WTC11 (cell line): ENCODE data around the gene SLITRK3. TPM values are rescaled to one million over a fixed set of nuclear protein-coding genes. Genes with fewer than 3 reads are reported as not detected.

Source experiments
- ATAC-seq: fragments of 200-7000 bp; cut with Tn5 transposase; 2 replicates; pipeline ENCODE4 v1.10.0; 2021; ENCODE audit warnings: mild to moderate bottlenecking, moderate library complexity
- CTCF ChIA-PET: fragments of 300-600 bp; sonication (Branson Sonifier 250); formaldehyde crosslinking; loops from one replicate; lab custom pipeline; 2021; ENCODE audit warnings: antibody characterized with exemption; lab: Charles Lee
- POLR2A ChIA-PET: fragments of 350-600 bp; sonication (Branson Sonifier 250); formaldehyde crosslinking; loops from one replicate; lab custom pipeline; 2021; ENCODE audit warnings: antibody characterized with exemption; lab: Charles Lee
- DNase-seq: peaks from one replicate; pipeline ENCODE4 v3.0.0; 2021; ENCODE audit warnings: low spot score
- H3K27ac Mint-ChIP-seq: 2 replicates; pipeline ENCODE4 v1.8.0; 2021; ENCODE audit warnings: mixed read lengths
- H3K27me3 Mint-ChIP-seq: 2 replicates; pipeline ENCODE4 v1.8.0; 2021; ENCODE audit warnings: low read depth, mild to moderate bottlenecking, moderate library complexity, mixed read lengths
- H3K36me3 Mint-ChIP-seq: 2 replicates; pipeline ENCODE4 v1.8.0; 2021; ENCODE audit warnings: mixed read lengths
- H3K4me1 Mint-ChIP-seq: 2 replicates; pipeline ENCODE4 v1.8.0; 2022; ENCODE audit warnings: mixed read lengths
- H3K4me3 Mint-ChIP-seq: 2 replicates; pipeline ENCODE4 v1.8.0; 2021; ENCODE audit warnings: mild to moderate bottlenecking, moderate library complexity, mixed read lengths
- H3K9me3 Mint-ChIP-seq: 2 replicates; pipeline ENCODE4 v1.8.0; 2021; ENCODE audit warnings: mixed read lengths
- AFF4 ChIP-seq: sonication (generic); formaldehyde crosslinking; IDR thresholded peaks from 2 replicates; pipeline ENCODE4 v1.8.1; 2023; ENCODE audit warnings: mild to moderate bottlenecking, missing genetic modification reagents, borderline replicate concordance
- ERG ChIP-seq: fragments of 250-450 bp; sonication (Bioruptor Pico); IDR thresholded peaks from 2 replicates; pipeline ENCODE4 v1.8.0; 2021; ENCODE audit warnings: mild to moderate bottlenecking
- FOXJ3 ChIP-seq: sonication (generic); formaldehyde crosslinking; IDR thresholded peaks from 2 replicates; pipeline ENCODE4 v1.9.0; 2021; ENCODE audit warnings: missing genetic modification reagents, mild to moderate bottlenecking, borderline replicate concordance
- IRF2 ChIP-seq: sonication (generic); formaldehyde crosslinking; IDR thresholded peaks from 2 replicates; pipeline ENCODE4 v1.8.0; 2022; ENCODE audit warnings: low read depth, missing genetic modification reagents, borderline replicate concordance
- MXD4 ChIP-seq: fragments of 250-450 bp; sonication (Bioruptor Pico); IDR thresholded peaks from 2 replicates; pipeline ENCODE4 v1.8.0; 2021; ENCODE audit warnings: mild to moderate bottlenecking, moderate library complexity, borderline replicate concordance
- NR2C2 ChIP-seq: sonication (generic); formaldehyde crosslinking; IDR thresholded peaks from 2 replicates; pipeline ENCODE4 v1.8.0; 2022; ENCODE audit warnings: mild to moderate bottlenecking, missing genetic modification reagents
- RELA ChIP-seq: sonication (generic); formaldehyde crosslinking; IDR thresholded peaks from 2 replicates; pipeline ENCODE4 v1.8.1; 2022; ENCODE audit warnings: missing genetic modification reagents, mild to moderate bottlenecking, borderline replicate concordance
- SOX15 ChIP-seq: fragments of 250-450 bp; sonication (Bioruptor Pico); IDR thresholded peaks from 2 replicates; pipeline ENCODE4 v1.9.0; 2021; ENCODE audit warnings: mild to moderate bottlenecking
- STAT6 ChIP-seq: sonication (generic); formaldehyde crosslinking; conservative IDR thresholded peaks from 2 replicates; pipeline ENCODE4 v1.8.1; 2023; ENCODE audit warnings: mild to moderate bottlenecking, low read depth, missing genetic modification reagents, moderate library complexity
- ZNF263 ChIP-seq: sonication (generic); formaldehyde crosslinking; IDR thresholded peaks from 2 replicates; pipeline ENCODE4 v1.8.1; 2022; ENCODE audit warnings: low read depth, mild to moderate bottlenecking, moderate library complexity, missing genetic modification reagents
- total RNA-seq: library from RNA; stranded (reverse); gene quantifications from 3 replicates; pipeline ENCODE4 v1.2.3, GENCODE V29; 2021
- TF ChIP-seq, protein P1 (sequence below): sonication (generic); formaldehyde crosslinking; IDR thresholded peaks from 2 replicates; pipeline ENCODE4 v1.8.0; 2022; ENCODE audit warnings: missing genetic modification reagents
- TF ChIP-seq, protein P2 (sequence below): sonication (generic); formaldehyde crosslinking; conservative IDR thresholded peaks from 2 replicates; pipeline ENCODE4 v1.8.1; 2022; ENCODE audit warnings: mild to moderate bottlenecking, missing genetic modification reagents
- TF ChIP-seq, protein P3 (sequence below): sonication (generic); formaldehyde crosslinking; IDR thresholded peaks from 2 replicates; pipeline ENCODE4 v1.8.0; 2022; ENCODE audit warnings: mild to moderate bottlenecking, missing genetic modification reagents

The SLITRK3 gene
- total RNA-seq, 1 experiment from 2014 or later = 4.4 TPM

DNA sequence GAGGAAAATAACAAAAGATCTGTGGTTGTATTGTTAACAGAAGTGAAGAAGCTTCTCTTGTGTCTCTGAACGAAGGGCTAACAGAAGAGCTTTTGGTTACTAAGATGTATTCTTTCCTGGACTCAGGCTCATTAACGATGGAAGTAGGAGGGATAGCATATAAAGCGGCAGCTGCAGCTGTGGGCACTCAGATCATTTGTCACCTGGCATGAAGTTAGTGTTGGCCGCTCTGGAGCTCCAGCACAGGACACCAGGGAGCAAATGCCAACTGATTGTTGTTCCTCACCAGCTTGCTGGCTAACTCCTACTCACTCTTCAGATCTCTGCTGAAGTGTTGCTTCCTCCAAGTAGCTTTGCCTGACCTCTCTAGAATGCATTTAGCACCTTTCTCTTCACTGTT, 15.5 kb upstream of the SLITRK3 start (continued):
- no peak for TF ChIP-seq ERG (CRISPR knock-in tag)
- TF ChIP-seq, protein P1, sequence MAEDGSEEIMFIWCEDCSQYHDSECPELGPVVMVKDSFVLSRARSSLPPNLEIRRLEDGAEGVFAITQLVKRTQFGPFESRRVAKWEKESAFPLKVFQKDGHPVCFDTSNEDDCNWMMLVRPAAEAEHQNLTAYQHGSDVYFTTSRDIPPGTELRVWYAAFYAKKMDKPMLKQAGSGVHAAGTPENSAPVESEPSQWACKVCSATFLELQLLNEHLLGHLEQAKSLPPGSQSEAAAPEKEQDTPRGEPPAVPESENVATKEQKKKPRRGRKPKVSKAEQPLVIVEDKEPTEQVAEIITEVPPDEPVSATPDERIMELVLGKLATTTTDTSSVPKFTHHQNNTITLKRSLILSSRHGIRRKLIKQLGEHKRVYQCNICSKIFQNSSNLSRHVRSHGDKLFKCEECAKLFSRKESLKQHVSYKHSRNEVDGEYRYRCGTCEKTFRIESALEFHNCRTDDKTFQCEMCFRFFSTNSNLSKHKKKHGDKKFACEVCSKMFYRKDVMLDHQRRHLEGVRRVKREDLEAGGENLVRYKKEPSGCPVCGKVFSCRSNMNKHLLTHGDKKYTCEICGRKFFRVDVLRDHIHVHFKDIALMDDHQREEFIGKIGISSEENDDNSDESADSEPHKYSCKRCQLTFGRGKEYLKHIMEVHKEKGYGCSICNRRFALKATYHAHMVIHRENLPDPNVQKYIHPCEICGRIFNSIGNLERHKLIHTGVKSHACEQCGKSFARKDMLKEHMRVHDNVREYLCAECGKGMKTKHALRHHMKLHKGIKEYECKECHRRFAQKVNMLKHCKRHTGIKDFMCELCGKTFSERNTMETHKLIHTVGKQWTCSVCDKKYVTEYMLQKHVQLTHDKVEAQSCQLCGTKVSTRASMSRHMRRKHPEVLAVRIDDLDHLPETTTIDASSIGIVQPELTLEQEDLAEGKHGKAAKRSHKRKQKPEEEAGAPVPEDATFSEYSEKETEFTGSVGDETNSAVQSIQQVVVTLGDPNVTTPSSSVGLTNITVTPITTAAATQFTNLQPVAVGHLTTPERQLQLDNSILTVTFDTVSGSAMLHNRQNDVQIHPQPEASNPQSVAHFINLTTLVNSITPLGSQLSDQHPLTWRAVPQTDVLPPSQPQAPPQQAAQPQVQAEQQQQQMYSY (CRISPR knock-in tag) = no peak

- no peak for DNase-seq
- no peaks in the 10 kb centered on the region for H3K36me3 Mint-ChIP-seq
- H3K27me3 Mint-ChIP-seq = peaks cover 9% of the 10 kb centered on the region
- CTCF ChIA-PET = interaction anchor here (0.5 to 1.3 kb wide), 4 partner anchors 15 to 44 kb away, joined by 3 to 4 read pairs (median 3); no protein-coding TSS in a partner anchor
- ATAC-seq = no peak
- no peaks in the 10 kb centered on the region for H3K9me3 Mint-ChIP-seq
- peaks cover 13% of the 10 kb centered on the region for H3K4me1 Mint-ChIP-seq
- no peak overlapping the region for H3K4me3 Mint-ChIP-seq
- TF ChIP-seq ERG (CRISPR knock-in tag) = no peak
- no peak for TF ChIP-seq IRF2 (CRISPR knock-in tag)
- TF ChIP-seq, protein P2, sequence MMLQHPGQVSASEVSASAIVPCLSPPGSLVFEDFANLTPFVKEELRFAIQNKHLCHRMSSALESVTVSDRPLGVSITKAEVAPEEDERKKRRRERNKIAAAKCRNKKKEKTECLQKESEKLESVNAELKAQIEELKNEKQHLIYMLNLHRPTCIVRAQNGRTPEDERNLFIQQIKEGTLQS (CRISPR knock-in tag) = no peak
- TF ChIP-seq STAT6 (CRISPR knock-in tag) = no peak
- TF ChIP-seq FOXJ3 (CRISPR knock-in tag) = no peak
- TF ChIP-seq, protein P3, sequence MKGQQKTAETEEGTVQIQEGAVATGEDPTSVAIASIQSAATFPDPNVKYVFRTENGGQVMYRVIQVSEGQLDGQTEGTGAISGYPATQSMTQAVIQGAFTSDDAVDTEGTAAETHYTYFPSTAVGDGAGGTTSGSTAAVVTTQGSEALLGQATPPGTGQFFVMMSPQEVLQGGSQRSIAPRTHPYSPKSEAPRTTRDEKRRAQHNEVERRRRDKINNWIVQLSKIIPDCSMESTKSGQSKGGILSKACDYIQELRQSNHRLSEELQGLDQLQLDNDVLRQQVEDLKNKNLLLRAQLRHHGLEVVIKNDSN (CRISPR knock-in tag) = no peak
- no peak for TF ChIP-seq AFF4 (CRISPR knock-in tag)
- TF ChIP-seq ZNF263 (CRISPR knock-in tag) = no peak
- no peak for TF ChIP-seq RELA
- TF ChIP-seq MXD4 = no peak
- no peak for TF ChIP-seq NR2C2 (CRISPR knock-in tag)
- no peak for TF ChIP-seq SOX15 (CRISPR knock-in tag)
- no peak overlapping the region for H3K27ac Mint-ChIP-seq
- POLR2A ChIA-PET = interaction anchor here (1.0 kb wide), 1 partner anchor 18 kb away, joined by 3 read pairs; no protein-coding TSS in a partner anchor
These were observed 14.5 kb upstream of the SLITRK3 start for GRCh38 chr3:165210727-165211126.
